Dermis blood vessel endothelial cell (primary cell): ENCODE results near the gene PRH1. TPM values are rescaled to one million over a fixed set of nuclear protein-coding genes. Genes with fewer than 3 reads are reported as not detected.

ENCODE experiments used
- DNase-seq: peaks from one replicate; pipeline ENCODE4 v3.0.0; 2010
- total RNA-seq: library from RNA; depleted of rRNA; stranded (reverse); fragments of >200 nt; gene quantifications from 2 replicates; pipeline ENCODE4 v1.2.3, GENCODE V29; 2014

PRH1 gene
- 11.2 and 12.8 TPM in 2 replicates for total RNA-seq

DNA sequence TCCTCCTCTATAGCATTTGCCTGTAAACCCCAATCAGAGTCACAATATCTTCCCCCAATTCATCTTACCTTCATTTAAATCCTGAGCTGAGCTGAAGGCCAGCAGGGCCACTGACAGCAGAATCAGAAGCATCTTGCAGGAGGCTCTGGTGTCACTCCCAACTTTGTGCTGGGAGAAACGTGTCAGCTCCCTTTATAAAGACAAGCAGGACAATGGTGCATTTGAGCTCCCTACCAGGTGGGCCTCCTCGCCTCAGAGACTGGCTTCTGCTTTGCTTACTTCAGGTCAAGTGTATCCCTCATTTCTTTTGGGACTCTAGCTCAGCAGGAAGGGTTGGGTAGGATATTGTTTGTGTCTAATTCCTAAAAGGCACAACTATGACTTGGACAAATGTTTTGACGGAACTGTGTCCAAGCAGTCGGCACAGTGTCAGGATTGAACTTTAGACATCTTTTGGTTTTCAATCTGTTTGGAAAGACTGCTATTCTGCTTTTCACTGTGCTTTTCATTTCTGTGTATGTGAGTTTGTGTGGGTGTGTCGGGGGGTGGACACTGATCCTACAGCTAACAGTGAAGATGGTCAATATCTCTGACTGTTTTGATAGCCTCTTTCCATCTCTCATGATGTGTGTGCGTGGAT, at the start of gene PRH1:
PRH1 (minus strand) TSS at position 170 of the 640 bp plus-strand sequence; CDS start at position 132, 38 bp downstream.
- no peak for DNase-seq

DNA sequence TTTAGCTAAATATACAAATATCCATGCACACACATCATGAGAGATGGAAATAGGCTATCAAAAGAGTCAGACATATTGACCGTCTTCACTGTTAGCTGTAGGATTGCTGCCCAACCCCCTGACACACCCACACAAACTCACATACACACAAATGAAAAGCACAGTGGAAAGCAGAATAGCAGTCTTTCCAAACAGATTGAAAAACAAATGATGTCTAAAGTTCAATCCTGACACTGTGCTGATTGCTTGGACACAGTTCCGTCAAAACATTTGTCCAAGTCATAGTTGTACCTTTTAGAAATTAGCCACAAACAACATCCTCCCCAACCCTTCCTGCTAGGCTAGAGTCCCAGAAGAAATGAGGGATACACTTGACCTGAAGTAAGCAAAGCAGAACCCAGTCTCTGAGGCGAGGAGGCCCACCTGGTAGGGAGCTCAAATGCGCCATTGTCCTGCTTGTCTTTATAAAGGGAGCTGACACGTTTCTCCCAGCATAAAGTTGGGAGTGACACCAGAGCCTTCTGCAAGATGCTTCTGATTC, 44.8 kb upstream of the PRH1 start, which contains the start of gene PRH2:
PRH2 (plus strand) TSS at position 491 of the 541 bp plus-strand sequence; CDS start at position 529, 38 bp downstream.
- no peak for DNase-seq

DNA sequence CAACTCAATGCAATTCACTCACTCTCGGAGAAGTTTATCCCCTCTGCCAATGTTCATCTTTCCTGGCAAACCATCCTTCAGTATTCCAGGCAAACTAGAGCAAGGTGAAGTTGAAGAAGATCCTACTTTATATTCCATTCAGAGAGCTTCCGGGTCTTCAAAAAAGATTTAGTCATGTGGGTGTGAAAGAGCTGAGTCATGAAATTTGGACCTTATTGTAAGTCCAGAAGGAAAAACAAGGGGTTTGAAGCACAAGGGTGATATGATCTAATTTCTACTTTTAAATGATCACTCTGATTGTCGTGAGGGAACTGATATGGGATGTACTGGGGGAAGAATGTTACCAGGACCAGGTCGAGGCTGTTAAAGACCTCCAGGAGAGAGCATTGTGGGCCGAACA, 42.2 kb upstream of the PRH1 start:
- no peak for DNase-seq

DNA sequence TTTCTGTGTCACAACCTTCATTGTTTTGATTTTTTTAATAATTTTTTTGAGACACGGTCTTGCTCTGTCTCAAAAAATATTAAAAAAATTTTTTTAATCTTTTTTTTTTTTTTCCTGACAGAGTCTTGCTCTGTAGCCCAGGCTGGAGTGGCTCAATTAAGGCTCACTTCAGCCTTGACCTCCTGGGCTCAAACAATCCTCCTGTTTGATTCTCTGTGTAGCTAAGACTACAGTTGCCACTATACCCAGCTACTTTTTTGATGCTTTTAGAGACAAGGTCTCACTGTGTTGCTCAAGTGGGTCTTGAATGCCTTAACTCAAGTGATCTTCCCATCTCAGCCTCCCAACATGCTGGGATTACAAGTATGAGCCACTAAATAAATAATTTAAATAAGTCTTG, 35.8 kb upstream of the PRH1 start:
- DNase-seq = no peak

DNA sequence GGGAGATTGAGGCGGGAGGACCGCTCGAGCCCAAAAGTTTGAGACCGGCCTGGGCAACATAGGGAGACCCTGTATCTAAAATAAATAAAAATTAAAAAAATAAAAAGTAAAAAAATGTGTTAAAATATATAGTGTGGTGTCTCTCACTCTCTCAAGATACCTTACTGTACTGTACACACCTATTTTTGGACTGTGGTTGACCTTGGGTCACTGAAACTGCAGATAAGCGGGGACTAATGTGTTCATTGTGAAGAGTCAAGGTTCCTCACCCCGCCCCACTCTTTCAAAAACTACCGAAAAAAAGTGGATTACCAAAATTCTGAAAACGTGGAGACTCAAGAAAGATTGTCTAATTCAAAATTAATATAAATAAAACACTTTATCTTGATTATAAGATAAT, 26.3 kb upstream of the PRH1 start:
- DNase-seq = no peak

DNA sequence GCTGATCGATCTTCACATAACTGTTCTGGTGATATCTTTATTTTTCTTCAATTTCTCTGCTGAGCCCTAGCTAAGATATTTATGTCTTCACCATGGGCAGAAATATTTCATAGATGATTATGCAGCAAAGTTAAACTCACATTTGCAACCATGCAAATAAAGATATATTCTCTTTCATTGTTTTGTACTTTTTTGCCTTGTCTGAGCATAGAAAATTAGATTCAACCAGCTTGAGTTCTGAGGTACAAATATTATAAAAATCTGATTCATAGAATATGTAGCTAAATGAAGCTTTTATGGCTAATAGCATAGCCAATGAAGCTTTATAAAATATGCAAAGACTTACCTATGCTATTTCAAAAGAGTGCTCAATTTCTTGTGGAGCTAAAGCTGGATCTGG, 25.4 kb upstream of the PRH1 start, which contains the start of gene TAS2R13:
TAS2R13 (minus strand) TSS at position 101 of the 400 bp plus-strand sequence. CDS start 264 bp downstream, outside the sequence.
- no peak for DNase-seq

DNA sequence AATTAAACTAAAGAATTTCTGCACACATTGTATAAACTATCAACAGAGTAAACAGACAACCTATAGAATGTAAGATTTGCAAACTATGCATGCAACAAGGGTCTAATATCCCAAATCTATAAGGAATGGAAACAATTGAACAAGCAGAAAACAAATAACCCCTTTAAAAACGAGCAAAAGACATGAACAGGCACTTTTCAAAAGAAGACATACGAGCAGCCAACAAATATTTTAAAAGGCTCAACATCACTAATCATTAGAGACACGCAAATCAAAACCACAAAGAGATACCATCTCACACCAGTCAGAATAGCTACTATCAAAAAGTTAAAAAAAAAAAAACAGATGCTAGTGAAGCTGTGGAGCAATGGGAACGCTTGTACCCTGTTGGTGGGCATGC, 20.6 kb upstream of the PRH1 start:
- DNase-seq = no peak

DNA sequence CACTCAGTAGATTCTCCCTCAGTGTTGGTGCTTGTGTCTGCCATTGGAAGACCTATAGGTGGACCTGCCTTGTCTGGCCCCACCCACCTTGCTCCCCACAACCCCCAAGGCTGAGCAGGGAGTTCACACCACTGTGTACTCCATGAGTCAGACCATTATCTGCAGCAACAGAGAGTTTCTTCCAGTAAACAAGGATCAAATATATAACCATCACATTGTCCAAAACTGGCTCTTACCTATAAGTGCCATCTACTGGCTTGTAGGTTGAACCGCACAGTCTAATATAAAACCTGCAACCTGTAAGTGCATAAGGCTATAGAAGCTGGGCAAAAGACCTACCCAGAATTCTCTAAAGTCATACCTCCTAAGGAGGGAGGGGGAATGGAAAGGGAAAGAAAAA, 17.4 kb upstream of the PRH1 start:
- peak; percentile 17 for DNase-seq

DNA sequence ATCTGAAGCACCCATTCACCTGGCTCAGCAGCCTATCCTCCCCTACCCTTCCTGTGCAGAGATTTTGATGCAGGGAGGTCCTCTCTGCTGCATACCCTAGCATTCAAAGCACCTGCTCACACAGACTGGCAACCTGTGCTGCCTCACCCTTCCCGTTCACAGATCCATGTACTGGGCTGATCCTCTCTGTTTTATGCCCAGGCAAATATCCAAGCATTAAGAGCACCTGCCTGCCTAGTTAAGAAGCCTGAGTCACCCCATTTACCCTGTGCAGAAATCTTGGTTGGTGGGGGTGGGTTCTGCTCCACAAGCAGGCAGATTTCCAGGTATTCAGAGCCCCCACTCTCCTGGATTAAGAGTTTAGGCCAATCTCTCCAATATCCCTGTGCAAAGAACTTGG, 16.9 kb upstream of the PRH1 start:
- DNase-seq = no peak

DNA sequence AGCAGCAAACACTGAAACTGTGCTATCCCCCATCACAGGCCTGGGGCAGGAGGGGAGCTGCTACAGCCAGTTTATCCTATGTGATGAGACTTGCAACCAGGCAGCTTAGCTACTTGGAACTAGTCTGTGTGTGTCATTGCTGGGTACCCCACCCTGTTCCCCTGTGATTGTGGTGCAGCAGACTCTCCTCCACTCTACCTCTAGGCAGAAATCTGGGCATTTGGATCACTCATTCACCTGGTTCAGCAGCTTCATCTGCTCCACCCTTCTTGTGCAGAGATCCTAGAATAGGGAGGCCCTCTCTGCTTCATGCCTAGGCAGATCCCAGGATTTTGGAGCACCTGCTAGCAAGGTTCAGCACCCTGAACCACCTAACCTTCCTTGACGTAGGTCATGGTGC, 16.5 kb upstream of the PRH1 start:
- no peak for DNase-seq

DNA sequence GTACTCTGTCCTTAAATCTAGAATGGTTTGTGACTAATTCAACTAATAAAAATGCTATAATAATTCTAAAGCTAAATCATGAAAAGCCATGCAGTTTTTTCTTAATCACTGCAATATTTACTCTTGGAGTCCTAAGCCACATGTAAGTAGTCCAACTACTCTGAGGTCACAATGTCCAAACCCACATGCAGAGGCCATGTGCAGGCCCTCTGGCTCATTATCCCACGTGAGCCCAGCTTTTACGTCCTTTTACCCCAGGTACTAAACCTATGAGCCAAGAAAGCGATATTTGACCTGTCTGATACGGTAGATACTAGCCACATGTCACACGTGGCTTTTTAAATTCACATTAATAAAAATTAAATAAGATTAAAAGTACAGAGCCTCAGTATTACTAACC, 12.8 kb upstream of the PRH1 start:
- no peak for DNase-seq

DNA sequence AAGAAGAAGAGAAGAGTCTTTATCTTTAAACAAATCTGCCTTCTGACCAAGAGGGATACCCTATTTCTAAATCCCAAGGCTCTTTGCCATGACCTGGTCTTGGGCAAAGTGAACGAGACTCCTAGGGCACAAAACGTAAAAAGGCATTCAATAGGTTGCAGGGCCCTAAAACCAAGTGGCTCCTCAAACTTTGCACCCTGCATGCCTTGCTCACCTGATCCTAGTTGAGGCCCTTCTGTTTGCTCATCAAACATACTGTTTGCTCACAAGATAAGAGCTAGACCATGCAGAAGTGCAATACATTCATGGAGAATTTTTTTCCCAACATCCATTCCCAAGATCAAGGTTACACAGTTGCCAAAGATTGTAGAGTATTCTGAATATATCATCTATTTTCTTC, 7.9 kb upstream of the PRH1 start:
- no peak for DNase-seq

DNA sequence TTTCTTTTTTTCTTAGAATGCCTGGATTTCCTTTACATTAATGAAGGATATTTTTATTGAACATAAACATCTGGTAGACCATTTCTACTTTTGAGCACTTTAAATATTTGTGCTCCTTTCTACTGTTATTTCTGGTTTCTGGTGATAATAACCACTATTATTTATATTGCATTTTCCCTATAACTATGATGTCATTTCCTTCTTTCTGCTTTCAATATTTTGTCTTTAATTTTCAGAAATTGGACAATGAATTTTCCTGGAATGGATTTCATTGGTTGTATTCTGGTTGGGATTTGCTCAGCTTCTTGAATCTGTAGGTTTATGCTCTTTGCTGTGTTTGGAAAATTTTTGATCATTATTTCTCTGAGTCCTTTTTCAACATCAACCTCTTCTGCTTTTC, 5.2 kb upstream of the PRH1 start:
- no peak for DNase-seq

DNA sequence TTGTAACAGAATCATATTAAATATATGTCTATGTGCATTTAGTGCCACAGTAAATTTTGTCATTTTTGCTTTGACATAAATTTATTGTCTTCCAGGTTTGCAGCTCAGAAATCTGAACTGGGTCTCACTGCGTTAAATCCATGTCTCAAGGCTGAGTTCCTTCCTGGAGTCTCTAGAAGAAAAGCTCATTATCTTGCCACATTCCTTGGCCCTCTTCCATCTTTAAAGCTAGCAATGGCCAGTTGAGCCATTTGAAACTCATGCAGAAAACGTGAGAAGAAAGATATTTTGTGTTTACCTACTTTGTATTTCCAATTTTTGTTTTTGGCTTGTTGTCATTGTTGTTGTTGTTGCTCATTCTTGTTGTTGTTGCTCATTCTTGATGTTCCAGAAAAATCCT, 10.7 kb downstream of the PRH1 start:
- DNase-seq = peak; percentile 55

DNA sequence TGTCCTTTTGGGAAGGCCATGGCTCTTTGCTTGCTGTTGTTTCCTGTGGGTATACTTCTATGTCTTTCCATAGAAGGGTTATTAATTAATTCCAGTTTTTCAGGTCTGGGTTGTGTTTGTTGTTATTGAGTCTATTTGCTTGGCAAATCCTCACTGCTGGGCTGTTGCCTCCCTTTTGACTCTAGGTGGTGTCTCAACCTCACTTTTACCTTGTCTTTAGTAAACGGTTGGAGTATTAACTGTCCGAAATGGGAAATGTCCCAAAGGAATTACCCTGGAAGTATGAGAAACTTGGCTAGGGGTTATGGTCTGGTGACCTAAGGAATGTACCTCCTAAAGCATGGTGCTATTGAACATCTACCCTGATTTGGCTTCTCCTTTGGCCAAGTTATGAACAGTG, 16.7 kb downstream of the PRH1 start:
- no peak for DNase-seq

DNA sequence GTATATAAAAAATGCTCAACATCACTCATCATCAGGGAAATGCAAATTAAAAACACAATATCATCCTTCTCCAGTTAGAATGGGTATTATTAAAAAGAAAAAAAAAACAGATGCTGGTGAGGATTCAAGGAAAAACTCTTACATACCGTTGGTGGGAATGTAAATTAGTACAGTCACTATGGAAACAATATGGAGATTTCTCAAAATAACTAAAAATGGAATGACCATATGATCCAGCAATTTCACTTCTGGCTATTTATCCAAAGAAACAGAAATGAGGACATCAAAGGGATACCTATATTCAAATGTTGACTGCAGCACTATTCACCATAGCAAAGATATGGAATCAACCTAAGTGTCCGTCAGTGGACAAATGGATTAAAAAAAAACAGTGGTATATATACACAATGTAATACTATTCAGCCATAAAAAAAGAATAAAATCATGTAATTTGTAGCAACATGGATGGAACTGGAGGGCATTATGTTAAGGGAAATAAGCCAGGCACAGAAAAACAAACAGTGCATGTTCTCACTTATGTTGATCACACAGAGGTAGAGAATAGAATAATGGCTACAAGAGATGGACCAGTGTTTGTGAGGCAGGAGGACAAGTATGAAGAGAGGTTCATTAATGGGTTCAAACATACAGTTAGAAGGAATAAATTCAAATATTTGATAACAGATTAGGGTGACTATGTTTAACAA, 20.4 kb downstream of the PRH1 start:
- no peak for DNase-seq

DNA sequence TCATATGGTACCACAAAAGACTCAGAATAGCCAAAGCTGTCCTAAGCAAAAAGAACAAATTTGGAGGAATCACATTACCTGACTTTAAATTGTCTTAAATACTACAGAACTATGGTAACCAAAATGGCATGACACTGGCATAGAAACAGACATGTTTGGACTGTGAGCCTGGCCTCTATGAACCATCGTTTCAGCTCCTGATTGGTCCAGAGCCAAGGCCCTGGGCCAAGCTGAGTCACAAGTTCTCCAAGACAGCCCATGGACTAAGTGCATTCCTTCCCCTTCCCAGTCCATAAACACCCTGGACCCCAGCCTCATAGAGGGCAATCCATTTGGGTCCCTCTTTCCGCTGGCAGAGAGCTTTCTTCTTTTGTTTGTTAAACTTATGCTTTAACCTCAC, 22.7 kb downstream of the PRH1 start:
- DNase-seq = no peak

DNA sequence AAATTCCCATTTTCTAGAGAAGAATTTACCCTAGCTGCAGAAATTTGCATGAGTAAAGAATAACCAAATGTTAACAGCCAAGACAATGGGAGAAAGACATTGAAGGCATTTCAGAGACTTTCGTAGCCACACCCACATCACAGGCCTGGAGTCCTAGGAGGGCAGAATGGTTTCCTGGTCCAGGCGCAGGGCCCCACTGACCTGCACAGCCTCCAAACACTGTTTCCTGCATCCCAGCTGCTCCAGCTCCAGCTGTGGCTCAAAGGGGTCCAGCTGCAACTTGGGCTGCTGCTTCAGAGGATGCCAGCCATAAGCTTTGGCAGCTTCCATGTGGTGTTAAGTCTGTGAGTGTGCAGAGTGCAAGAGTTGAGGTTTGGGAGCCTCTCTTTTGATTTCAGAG, 28.2 kb downstream of the PRH1 start:
- no peak for DNase-seq

DNA sequence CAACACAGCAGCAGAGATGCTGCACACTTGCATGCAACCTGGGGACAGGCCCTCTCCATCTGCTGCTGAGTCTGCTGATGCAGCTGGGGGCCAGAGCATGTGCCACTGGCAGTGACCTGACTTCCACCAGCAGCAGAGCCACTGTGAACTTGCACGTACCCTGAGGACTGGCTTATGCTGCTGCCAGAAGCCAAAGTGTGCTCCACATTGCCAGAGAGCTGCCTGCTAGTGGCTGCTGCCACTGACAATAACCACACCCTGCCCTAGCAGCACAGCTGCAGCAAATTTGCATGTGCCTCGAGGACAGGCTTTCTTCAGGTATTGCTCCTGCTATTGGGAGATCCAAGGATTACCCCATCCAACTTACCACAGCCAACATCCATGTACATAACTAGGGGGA, 30.3 kb downstream of the PRH1 start:
- no peak for DNase-seq

DNA sequence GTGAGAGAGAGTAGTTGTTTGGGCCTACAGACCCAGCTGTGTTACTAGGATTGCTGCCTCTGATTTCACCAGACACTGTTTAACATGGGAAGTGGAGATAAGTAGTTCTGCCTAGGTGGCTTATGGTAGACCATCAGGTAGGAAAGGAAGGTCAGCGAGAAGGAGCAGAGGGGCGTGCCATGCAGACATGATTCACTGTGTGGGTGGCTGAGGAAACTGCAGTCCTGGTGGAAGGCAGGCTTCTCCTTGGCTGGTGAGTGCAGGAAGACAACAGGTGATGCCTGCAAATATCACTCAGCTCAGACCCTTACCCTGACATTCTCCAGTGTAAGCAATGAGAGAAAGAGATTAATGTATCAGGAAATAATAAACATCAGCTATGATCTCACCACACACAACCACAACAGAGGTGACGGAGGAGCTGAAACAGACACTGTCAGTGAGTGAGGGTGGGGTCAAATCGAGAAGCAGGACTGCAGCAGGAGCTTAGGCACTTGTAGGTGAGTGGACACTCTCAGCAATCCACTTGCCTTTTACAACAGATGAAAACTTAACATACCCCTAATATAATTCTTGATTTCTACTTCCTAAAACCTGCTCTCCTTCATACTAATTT, 32.7 kb downstream of the PRH1 start:
- DNase-seq = no peak

DNA sequence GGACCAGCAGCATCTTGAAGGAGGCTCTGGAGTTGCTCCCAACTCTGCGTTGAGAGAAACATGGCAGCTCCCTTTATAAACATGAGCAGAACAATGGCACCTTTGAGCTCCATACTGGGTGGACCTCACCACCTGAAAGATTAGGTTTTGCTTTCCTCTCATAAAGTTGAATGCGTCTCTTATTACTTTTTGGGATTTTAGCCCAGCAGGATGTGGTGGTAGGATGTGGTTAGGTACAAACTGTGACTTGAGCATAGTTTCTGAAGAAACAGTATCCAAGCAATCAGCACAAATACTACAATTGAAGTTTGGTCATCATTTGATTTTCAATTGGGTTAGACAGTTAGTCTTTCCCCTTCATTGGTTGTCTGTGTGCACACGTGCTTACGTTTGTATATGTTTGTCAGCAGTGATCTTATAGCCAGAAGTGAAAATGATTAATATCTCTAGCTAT, 34.6 kb downstream of the PRH1 start, which contains the start of gene PRR4:
PRR4 (minus strand) TSS at position 51 of the 454 bp plus-strand sequence; CDS start at position 13, 38 bp downstream.
- no peak for DNase-seq

DNA sequence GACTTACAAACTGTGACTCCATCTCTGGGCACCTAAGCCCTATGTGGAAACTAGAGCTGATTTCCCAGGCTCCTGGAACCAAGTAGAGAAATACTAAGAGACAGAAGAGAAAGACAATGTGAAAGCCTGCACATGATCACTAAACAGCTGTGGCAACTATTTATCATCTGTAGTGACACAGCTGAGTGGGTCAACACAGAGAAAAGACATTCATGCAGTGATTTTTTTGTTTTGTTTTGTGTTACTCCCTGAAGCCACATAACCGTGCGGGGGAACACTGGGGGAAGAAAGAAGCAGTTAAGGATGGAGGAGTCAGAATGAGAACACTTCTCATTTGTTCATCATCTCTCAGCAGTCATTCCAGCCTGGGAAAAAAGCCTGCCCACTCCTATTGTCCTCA, 36.3 kb downstream of the PRH1 start:
- DNase-seq = no peak

DNA sequence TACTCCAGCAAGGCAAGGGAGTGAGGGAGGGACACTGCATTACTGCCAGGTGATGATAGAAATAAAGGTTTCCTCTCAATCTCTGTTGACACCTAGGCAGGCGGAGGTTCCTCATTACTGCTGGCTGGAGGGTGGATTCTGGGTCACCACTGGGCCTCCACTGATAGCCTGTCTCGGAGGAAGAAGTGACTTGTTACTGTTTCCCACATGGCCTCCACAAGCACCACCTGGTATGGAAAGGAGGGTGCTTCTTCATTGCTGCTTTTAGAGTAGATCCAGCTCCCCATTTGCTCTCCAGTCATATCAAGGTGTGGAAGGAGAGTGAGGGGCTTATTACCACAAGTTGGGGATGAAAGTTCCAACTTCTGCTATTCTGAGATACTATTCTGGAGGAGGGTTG, 41.2 kb downstream of the PRH1 start:
- no peak for DNase-seq
